Mesenchymal stem cell (in vitro differentiated cells and primary cell): Measurements from ENCODE around the gene FBXW11.

Experiments used
- DNase-seq: peaks from one replicate; pipeline ENCODE4 v3.0.0-alpha.2; 2013
- H2AFZ ChIP-seq: one replicate; pipeline ENCODE4 v1.6.1; 2013; ENCODE audit warnings: low read depth, mild to moderate bottlenecking, control low read depth, inconsistent platforms, low read length, moderate library complexity
- H2AK5ac ChIP-seq: 2 replicates; pipeline ENCODE4 v1.6.1; 2013; ENCODE audit warnings: low read length, moderate library complexity, mild to moderate bottlenecking, inconsistent platforms; ENCODE audit not compliant: severe bottlenecking
- H2BK120ac ChIP-seq: one replicate; pipeline ENCODE4 v1.6.1; 2013; ENCODE audit warnings: low read depth, mild to moderate bottlenecking, inconsistent platforms, low read length, moderate library complexity
- H2BK12ac ChIP-seq, 2 experiments: one replicate each; pipeline ENCODE4 v1.6.1; 2013; ENCODE audit warnings: inconsistent platforms in 2 of 2, low read length in 2 of 2, mild to moderate bottlenecking in 2 of 2, moderate library complexity in 2 of 2, control low read depth in 1 of 2
- H2BK15ac ChIP-seq: one replicate; pipeline ENCODE4 v1.6.1; 2013; ENCODE audit warnings: mild to moderate bottlenecking, low read depth, inconsistent platforms; ENCODE audit not compliant: poor library complexity, severe bottlenecking
- H2BK5ac ChIP-seq: 2 replicates; pipeline ENCODE4 v1.6.1; 2013; ENCODE audit warnings: low read depth, mild to moderate bottlenecking, low read length, control low read depth, inconsistent platforms; ENCODE audit not compliant: poor library complexity, severe bottlenecking
- H3K14ac ChIP-seq, 2 experiments: one replicate each; pipeline ENCODE4 v1.6.1; 2013; ENCODE audit warnings: inconsistent platforms in 2 of 2, low read length in 2 of 2, control low read depth in 1 of 2, mild to moderate bottlenecking in 1 of 2, moderate library complexity in 1 of 2
- H3K18ac ChIP-seq, 2 experiments: one replicate each; pipeline ENCODE4 v1.6.1; 2013; ENCODE audit warnings: inconsistent platforms in 2 of 2, low read length in 2 of 2, control low read depth in 1 of 2, low read depth in 1 of 2, mild to moderate bottlenecking in 1 of 2
- H3K23ac ChIP-seq, 2 experiments: one replicate each; pipeline ENCODE4 v1.6.1; 2013; ENCODE audit warnings: inconsistent platforms in 2 of 2, low read length in 2 of 2, mild to moderate bottlenecking in 2 of 2, moderate library complexity in 2 of 2, control low read depth in 1 of 2
- H3K27ac ChIP-seq: 2 replicates; pipeline ENCODE4 v1.5.1; 2013; ENCODE audit warnings: mild to moderate bottlenecking, moderate library complexity, low read length, control low read depth, inconsistent platforms; ENCODE audit not compliant: poor library complexity, severe bottlenecking
- H3K27me3 ChIP-seq, 2 experiments: 2 replicates each; pipeline versions ENCODE4 v1.6.1 to v1.7.0; 2013; ENCODE audit warnings: low read length in 2 of 2, mild to moderate bottlenecking in 2 of 2, moderate library complexity in 2 of 2, control low read depth in 1 of 2, inconsistent platforms in 1 of 2; ENCODE audit not compliant: control insufficient read depth in 1 of 2, insufficient read depth in 1 of 2
- H3K36me3 ChIP-seq, 2 experiments: 2 replicates each; pipeline versions ENCODE4 v1.6.1 to v1.7.0; 2013; ENCODE audit warnings: low read length in 2 of 2, control low read depth in 1 of 2, inconsistent platforms in 1 of 2, low read depth in 1 of 2, mild to moderate bottlenecking in 1 of 2; ENCODE audit not compliant: insufficient read depth in 2 of 2, control insufficient read depth in 1 of 2
- H3K4ac ChIP-seq, 2 experiments: one replicate each; pipeline ENCODE4 v1.6.1; 2013; ENCODE audit warnings: inconsistent platforms in 2 of 2, low read length in 2 of 2, mild to moderate bottlenecking in 2 of 2, moderate library complexity in 2 of 2, control low read depth in 1 of 2, low read depth in 1 of 2
- H3K4me1 ChIP-seq: 2 replicates; pipeline ENCODE4 v1.6.1; 2013; ENCODE audit warnings: low read depth, low read length, control low read depth; ENCODE audit not compliant: control insufficient read depth, insufficient read depth
- H3K4me2 ChIP-seq: 2 replicates; pipeline ENCODE4 v1.6.1; 2013; ENCODE audit warnings: low read length, mild to moderate bottlenecking, inconsistent platforms; ENCODE audit not compliant: poor library complexity, severe bottlenecking
- H3K4me3 ChIP-seq, 2 experiments: 2 replicates each; pipeline versions ENCODE4 v1.5.1 to v1.7.0; 2013; ENCODE audit warnings: low read length in 2 of 2, mild to moderate bottlenecking in 2 of 2, control low read depth in 1 of 2, low read depth in 1 of 2; ENCODE audit not compliant: insufficient read depth in 1 of 2
- H3K79me1 ChIP-seq: replicated peaks from 2 replicates; pipeline ENCODE4 v1.6.1; 2013; ENCODE audit warnings: mild to moderate bottlenecking, control low read depth, low read length, inconsistent platforms; ENCODE audit not compliant: poor library complexity, severe bottlenecking
- H3K9ac ChIP-seq: 2 replicates; pipeline ENCODE4 v1.7.0; 2013; ENCODE audit warnings: mild to moderate bottlenecking, low read length, moderate library complexity
- H3K9me3 ChIP-seq: 2 replicates; pipeline ENCODE4 v1.7.0; 2013; ENCODE audit warnings: mild to moderate bottlenecking, low read length; ENCODE audit not compliant: control insufficient read depth
- H4K8ac ChIP-seq: one replicate; pipeline ENCODE4 v1.6.1; 2013; ENCODE audit warnings: inconsistent platforms, mild to moderate bottlenecking, low read length, moderate library complexity
- H4K91ac ChIP-seq: one replicate; pipeline ENCODE4 v1.6.1; 2013; ENCODE audit warnings: mild to moderate bottlenecking, low read length, inconsistent platforms
- WGBS: methylation state at CpG from one replicate; pipeline ENCODE4 v1.1.7; 2013; ENCODE audit warnings: mixed read lengths; 5-methylcytosine and 5-hydroxymethylcytosine counted together

FBXW11 gene

DNA sequence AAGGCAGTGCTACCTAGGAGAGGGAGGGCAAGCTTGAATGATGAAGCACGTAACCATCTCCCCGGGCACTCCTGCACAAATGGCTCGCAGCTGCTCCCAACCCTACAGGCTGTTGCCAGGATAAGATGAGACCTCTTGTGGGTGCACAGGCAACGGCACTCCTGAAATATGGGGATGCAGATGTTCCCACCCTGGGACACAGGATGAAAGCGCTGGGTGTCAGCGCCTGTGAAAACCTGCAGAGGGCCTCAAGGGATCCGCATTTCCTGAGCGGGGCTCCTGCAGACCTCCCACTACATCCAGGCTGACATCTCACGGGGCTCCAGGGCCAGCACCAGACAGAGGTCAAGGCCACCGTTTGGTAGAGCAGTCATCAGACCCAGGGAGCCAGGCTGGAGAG lies 160.1 kb downstream of the FBXW11 start:
- H3K4me2 ChIP-seq = no peak overlapping the region
- no peak overlapping the region for H2BK5ac ChIP-seq
- no peak overlapping the region for H2AFZ ChIP-seq
- no peak overlapping the region for H2BK120ac ChIP-seq
- no peaks in the 10 kb centered on the region for H3K27me3 ChIP-seq
- no peak overlapping the region for H2BK12ac ChIP-seq
- no peak overlapping the region for H3K23ac ChIP-seq
- H3K4me1 ChIP-seq = peaks cover 2% of the 10 kb centered on the region
- H3K4ac ChIP-seq = no peak overlapping the region
- no peak overlapping the region for H3K9ac ChIP-seq
- 89% methylated on average over 10 of the region's 10 CpGs for WGBS
- H3K27ac ChIP-seq = no peak overlapping the region
- no peak overlapping the region for H3K18ac ChIP-seq
- H3K4me3 ChIP-seq = no peak overlapping the region
- no peaks in the 10 kb centered on the region for H3K79me1 ChIP-seq
- H4K8ac ChIP-seq = no peak overlapping the region
- no peak for DNase-seq
- no peak overlapping the region for H4K91ac ChIP-seq
- no peak overlapping the region for H2BK15ac ChIP-seq
- peaks cover 0 to 9% of the 10 kb centered on the region in 2 experiments for H3K36me3 ChIP-seq
- H3K9me3 ChIP-seq = no peaks in the 10 kb centered on the region
- H2AK5ac ChIP-seq = no peak overlapping the region
- H3K14ac ChIP-seq = no peak overlapping the region

DNA sequence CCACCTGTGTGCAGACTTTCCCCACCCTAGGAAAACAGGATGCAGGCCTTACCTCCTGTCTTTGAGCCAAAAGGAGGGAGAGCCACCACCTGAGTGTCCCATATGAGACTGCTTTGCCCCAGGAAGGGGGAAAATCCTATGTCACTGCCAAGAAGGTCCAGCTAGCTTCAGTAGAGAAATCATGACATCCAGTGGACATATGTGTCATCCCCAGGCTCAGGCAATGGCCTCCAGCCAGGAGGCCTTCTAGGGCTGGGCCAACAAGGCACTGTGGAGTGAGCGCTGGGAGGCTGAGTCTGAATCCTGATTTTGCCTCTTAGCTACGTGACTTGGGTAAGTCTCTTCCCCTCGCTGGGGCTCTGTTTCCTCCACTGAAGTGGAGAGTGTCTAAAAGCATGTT lies 160.6 kb downstream of the FBXW11 start:
- no peak overlapping the region for H4K8ac ChIP-seq
- H2BK12ac ChIP-seq = no peak overlapping the region
- WGBS = 97% methylated on average over 3 of the region's 3 CpGs
- H3K36me3 ChIP-seq = peaks cover 0 to 9% of the 10 kb centered on the region in 2 experiments
- no peak overlapping the region for H3K18ac ChIP-seq
- no peak overlapping the region for H2BK15ac ChIP-seq
- H3K9me3 ChIP-seq = no peaks in the 10 kb centered on the region
- no peaks in the 10 kb centered on the region for H3K27me3 ChIP-seq
- H3K4me3 ChIP-seq = no peak overlapping the region
- H3K4me2 ChIP-seq = no peak overlapping the region
- no peak overlapping the region for H3K27ac ChIP-seq
- H3K79me1 ChIP-seq = no peaks in the 10 kb centered on the region
- no peak overlapping the region for H2AFZ ChIP-seq
- H2BK120ac ChIP-seq = no peak overlapping the region
- no peak overlapping the region for H3K23ac ChIP-seq
- peaks cover 2% of the 10 kb centered on the region for H3K4me1 ChIP-seq
- peak; percentile 11 for DNase-seq
- H4K91ac ChIP-seq = no peak overlapping the region
- H2AK5ac ChIP-seq = no peak overlapping the region
- H3K14ac ChIP-seq = no peak overlapping the region
- no peak overlapping the region for H2BK5ac ChIP-seq
- H3K9ac ChIP-seq = no peak overlapping the region
- no peak overlapping the region for H3K4ac ChIP-seq

DNA sequence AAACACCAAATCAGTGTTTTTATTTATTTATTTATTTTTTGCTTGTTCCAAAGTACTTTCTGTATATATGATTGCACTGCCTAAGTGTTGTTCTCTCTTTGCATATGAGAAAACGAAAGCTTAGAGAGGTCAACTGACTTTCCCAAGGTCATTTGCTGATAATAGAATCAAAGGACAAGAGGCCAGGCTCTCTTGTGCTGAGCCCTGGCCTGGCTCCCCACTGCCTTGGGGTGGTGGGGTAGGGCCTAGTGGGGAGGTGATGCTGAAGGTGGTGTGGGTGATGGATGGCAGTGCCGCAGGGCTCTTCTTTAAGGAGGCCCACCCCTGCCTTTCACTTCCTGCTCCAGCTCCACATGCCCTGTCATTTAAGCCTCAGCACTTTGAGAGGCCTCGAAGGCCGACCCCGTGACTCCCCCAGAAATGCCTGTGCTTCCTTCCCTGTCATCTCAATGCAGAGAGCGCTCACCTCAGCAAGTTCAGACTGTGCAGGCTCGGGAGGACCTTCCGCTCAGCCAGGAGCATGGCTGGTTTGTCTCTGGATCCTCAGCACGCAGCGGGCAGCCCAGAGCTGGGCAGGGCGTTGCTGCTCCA lies 161.3 kb downstream of the FBXW11 start:
- Histone ChIP-seq H3K79me1 (no peaks in the 10 kb centered on the region), H3K4me1 (peaks cover 2% of the 10 kb centered on the region), H3K4ac (no peak overlapping the region), H3K27ac (no peak overlapping the region), H2BK15ac (no peak overlapping the region), H2BK5ac (no peak overlapping the region), H3K23ac (no peak overlapping the region), H3K4me2 (no peak overlapping the region), H2AK5ac (no peak overlapping the region), H3K27me3 (no peaks in the 10 kb centered on the region), H3K9me3 (no peaks in the 10 kb centered on the region), H3K14ac (no peak overlapping the region), H3K36me3 (peaks cover 0 to 9% of the 10 kb centered on the region in 2 experiments), H2BK12ac (no peak overlapping the region), H2BK120ac (no peak overlapping the region), H3K9ac (no peak overlapping the region), H2AFZ (no peak overlapping the region), H3K18ac (no peak overlapping the region), H4K8ac (no peak overlapping the region), H4K91ac (no peak overlapping the region), H3K4me3 (no peak overlapping the region)
- WGBS = 95% methylated on average over 10 of the region's 11 CpGs
- no peak for DNase-seq

DNA sequence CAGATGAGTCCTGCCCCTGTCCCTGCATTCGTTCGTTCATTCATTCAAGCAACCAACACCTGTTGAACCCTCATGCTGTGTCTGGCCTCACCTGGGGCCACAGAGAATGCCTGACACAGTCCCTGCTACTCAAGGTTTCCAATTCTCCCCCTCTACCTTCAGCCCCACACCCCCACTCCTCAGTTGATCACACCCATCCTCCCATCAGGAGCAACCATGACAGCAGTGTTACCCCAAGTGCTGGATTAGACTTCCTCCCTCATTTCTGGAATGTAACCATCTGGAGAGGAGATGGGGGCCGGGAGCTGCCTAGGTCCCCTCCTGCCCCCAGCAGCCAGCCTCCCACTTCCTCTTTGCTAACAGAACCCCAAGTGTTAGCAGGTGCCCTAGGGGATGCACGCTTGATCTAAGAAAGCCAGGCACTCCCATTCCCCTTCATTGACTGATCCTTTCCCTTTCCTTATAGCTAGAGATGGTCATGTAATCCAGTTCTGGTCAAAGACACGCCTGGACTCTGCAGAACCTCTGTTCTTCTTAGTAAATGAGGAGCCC lies 163.6 kb downstream of the FBXW11 start:
- Histone ChIP-seq H2AK5ac (no peak overlapping the region), H2BK120ac (no peak overlapping the region), H3K27me3 (no peaks in the 10 kb centered on the region), H2AFZ (no peak overlapping the region), H2BK15ac (no peak overlapping the region), H3K4me3 (peak overlapping the region in 1 of 2 experiments; percentile 72), H3K4me2 (no peak overlapping the region), H3K9ac (no peak overlapping the region), H3K4me1 (no peaks in the 10 kb centered on the region), H2BK5ac (no peak overlapping the region), H3K36me3 (peaks cover 0 to 6% of the 10 kb centered on the region in 2 experiments), H3K79me1 (no peaks in the 10 kb centered on the region), H3K27ac (no peak overlapping the region), H3K23ac (no peak overlapping the region), H3K9me3 (no peaks in the 10 kb centered on the region), H3K14ac (peak overlapping the region in 1 of 2 experiments; percentile 41), H3K4ac (no peak overlapping the region), H4K8ac (no peak overlapping the region), H2BK12ac (no peak overlapping the region), H4K91ac (no peak overlapping the region), H3K18ac (no peak overlapping the region)
- no peak for DNase-seq
- 94% methylated on average over 5 of the region's 5 CpGs for WGBS
